PC-9 (cell line): ENCODE data around the gene PHPT1. TPM values are rescaled to one million over a fixed set of nuclear protein-coding genes. Genes with fewer than 3 reads are reported as not detected.

Experiments used
- BruUV-seq: library from RNA; stranded (reverse); fragments of 400-500 nt; replicated peaks from 2 replicates; lab custom pipeline; 2021; lab: Mats Ljungman, UMichigan
- CTCF ChIA-PET: fragments of 300-600 bp; sonication (Branson Sonifier 250); formaldehyde crosslinking; loops from one replicate; lab custom pipeline; 2022; ENCODE audit warnings: antibody characterized with exemption; lab: Charles Lee
- POLR2A ChIA-PET: fragments of 300-600 bp; sonication (Branson Sonifier 250); formaldehyde crosslinking; loops from one replicate; lab custom pipeline; 2022; ENCODE audit warnings: antibody characterized with exemption; ENCODE audit not compliant: unreplicated experiment; lab: Charles Lee
- DNase-seq, 2 experiments: peaks; one replicate each; pipeline versions ENCODE4 v3.0.0 to v3.0.0-alpha.2; 2015 to 2022; ENCODE audit warnings: mixed read lengths in 1 of 2
- H2AFZ ChIP-seq: fragments of 200-600 bp; sonication (generic); 2 replicates; pipeline ENCODE4 v1.8.1; 2017; ENCODE audit warnings: antibody characterized with exemption
- H3F3A ChIP-seq: fragments of 200-600 bp; sonication (generic); 2 replicates; pipeline ENCODE4 v1.8.1; 2017; ENCODE audit warnings: antibody characterized with exemption, mild to moderate bottlenecking, low read depth; ENCODE audit not compliant: insufficient read depth
- H3K27ac ChIP-seq: fragments of 200-600 bp; sonication (generic); 2 replicates; pipeline ENCODE4 v1.6.1; 2016; ENCODE audit warnings: mixed run types
- H3K27me3 ChIP-seq: fragments of 200-600 bp; sonication (generic); 2 replicates; pipeline ENCODE4 v1.6.1; 2016; ENCODE audit warnings: low read depth, mixed run types; ENCODE audit not compliant: insufficient read depth
- H3K36me3 ChIP-seq: fragments of 200-600 bp; sonication (generic); 2 replicates; pipeline ENCODE4 v1.6.1; 2016; ENCODE audit warnings: low read depth, mixed run types
- H3K4me1 ChIP-seq: fragments of 200-600 bp; sonication (generic); replicated peaks from 2 replicates; pipeline ENCODE4 v1.6.1; 2016; ENCODE audit warnings: mixed run types; ENCODE audit not compliant: insufficient read depth
- H3K4me2 ChIP-seq: fragments of 200-600 bp; sonication (generic); 2 replicates; pipeline ENCODE4 v1.6.1; 2017; ENCODE audit warnings: mixed run types
- H3K4me3 ChIP-seq: fragments of 200-600 bp; sonication (generic); 2 replicates; pipeline ENCODE4 v1.6.1; 2016; ENCODE audit warnings: mixed run types
- H3K79me2 ChIP-seq: fragments of 200-600 bp; sonication (generic); 2 replicates; pipeline ENCODE4 v1.6.1; 2017; ENCODE audit warnings: low read depth, mixed run types
- H3K9me2 ChIP-seq: fragments of 200-600 bp; sonication (generic); 2 replicates; pipeline ENCODE4 v1.8.1; 2017; ENCODE audit warnings: mild to moderate bottlenecking; ENCODE audit not compliant: insufficient read depth
- H3K9me3 ChIP-seq: fragments of 200-600 bp; sonication (generic); 2 replicates; pipeline ENCODE4 v1.8.1; 2016; ENCODE audit warnings: low read depth; ENCODE audit not compliant: insufficient read depth
- H4K20me1 ChIP-seq: fragments of 200-600 bp; sonication (generic); 2 replicates; pipeline ENCODE4 v1.8.1; 2017; ENCODE audit not compliant: insufficient read depth
- CTCF ChIP-seq: fragments of 200-600 bp; sonication (generic); conservative IDR thresholded peaks from 2 replicates; pipeline ENCODE4 v1.6.1; 2017; ENCODE audit warnings: mixed run types, antibody characterized with exemption, mild to moderate bottlenecking, moderate library complexity
- EZH2 ChIP-seq: fragments of 200-600 bp; sonication (generic); IDR thresholded peaks from 2 replicates; pipeline ENCODE4 v1.8.0; 2017; ENCODE audit warnings: antibody characterized with exemption, low read depth
- intact Hi-C: fragments of 100-400 bp; cut with micrococcal nuclease; formaldehyde crosslinking; loops from one replicate; pipeline ENCODE4 v1.10.0; 2022; ENCODE audit not compliant: unreplicated experiment
- total RNA-seq: library from RNA; stranded (reverse); gene quantifications from 2 replicates; pipeline ENCODE4 v1.2.3, GENCODE V29; 2021

PHPT1 gene
- total RNA-seq, 1 experiment from 2014 or later = 112 TPM

- H3K36me3 ChIP-seq = no peaks in the 10 kb centered on the region
- H3K9me2 ChIP-seq = no peaks in the 10 kb centered on the region
- peaks cover 30% of the 10 kb centered on the region; the same call in 1 of the 2 replicates for H4K20me1 ChIP-seq
- CTCF ChIA-PET = no interaction called here
- no peaks in the 10 kb centered on the region for H3K27me3 ChIP-seq
- no TSS peak for BruUV-seq
- H3F3A ChIP-seq = peaks cover 11% of the 10 kb centered on the region; the same call in 1 of the 2 replicates
- no peak overlapping the region for H3K4me2 ChIP-seq
- peak in 1 of 2 experiments; percentile 21 for DNase-seq
- TF ChIP-seq EZH2 (no peak), CTCF (no peak)
- POLR2A ChIA-PET = no interaction called here
- no peak overlapping the region for H3K4me3 ChIP-seq
- H3K4me1 ChIP-seq = no peaks in the 10 kb centered on the region
- H3K27ac ChIP-seq = no peak overlapping the region
- H3K9me3 ChIP-seq = no peaks in the 10 kb centered on the region
- H3K79me2 ChIP-seq = no peaks in the 10 kb centered on the region
- no peak overlapping the region for H2AFZ ChIP-seq
- intact Hi-C loops = no loop called here
Observed at GRCh38 chr9:136856079-136856476, 6.9 kb downstream of the PHPT1 start.

GRCh38 chr9:136856541-136857141 lies 7.4 kb downstream of the PHPT1 start:
- no TSS peak for BruUV-seq
- POLR2A ChIA-PET = no interaction called here

GRCh38 chr9:136857166-136857565 lies 8.0 kb downstream of the PHPT1 start:
- peaks cover 23% of the 10 kb centered on the region; the same call in 1 of the 2 replicates for H4K20me1 ChIP-seq
- no peaks in the 10 kb centered on the region for H3K4me1 ChIP-seq
- no peaks in the 10 kb centered on the region for H3K79me2 ChIP-seq
- no TSS peak for BruUV-seq
- no peaks in the 10 kb centered on the region for H3K27me3 ChIP-seq
- H3K9me3 ChIP-seq = no peaks in the 10 kb centered on the region
- H3F3A ChIP-seq = peaks cover 9% of the 10 kb centered on the region; the same call in 1 of the 2 replicates
- POLR2A ChIA-PET = no interaction called here
- TF ChIP-seq EZH2 = no peak
- no peak for TF ChIP-seq CTCF
- 0 out of 2 replicates have a peak, but pooled peaks cover 6% of the 10 kb centered on the region for H3K36me3 ChIP-seq
- no peak overlapping the region for H3K4me2 ChIP-seq
- H2AFZ ChIP-seq = no peak overlapping the region
- CTCF ChIA-PET = no interaction called here
- DNase-seq = peak; percentile 7 to 22
- intact Hi-C loops = no loop called here
- no peak overlapping the region for H3K4me3 ChIP-seq
- no peaks in the 10 kb centered on the region for H3K9me2 ChIP-seq
- H3K27ac ChIP-seq = no peak overlapping the region

More at GRCh38 chr9:136856541-136857141, 7.4 kb downstream of the PHPT1 start:
- H3K36me3 ChIP-seq = 0 out of 2 replicates have a peak, but pooled peaks cover 1% of the 10 kb centered on the region
- DNase-seq = peak in 1 of 2 experiments; percentile 31
- no peaks in the 10 kb centered on the region for H3K9me2 ChIP-seq
- no peaks in the 10 kb centered on the region for H3K4me1 ChIP-seq
- CTCF ChIA-PET = no interaction called here
- H3K27ac ChIP-seq = no peak overlapping the region
- H3K4me3 ChIP-seq = no peak overlapping the region
- no peaks in the 10 kb centered on the region for H3K27me3 ChIP-seq
- intact Hi-C loops = no loop called here
- H2AFZ ChIP-seq = no peak overlapping the region
- H4K20me1 ChIP-seq = peaks cover 25% of the 10 kb centered on the region; the same call in 1 of the 2 replicates
- TF ChIP-seq CTCF = no peak
- H3K79me2 ChIP-seq = no peaks in the 10 kb centered on the region
- H3K9me3 ChIP-seq = no peaks in the 10 kb centered on the region
- no peak overlapping the region for H3K4me2 ChIP-seq
- peaks cover 7% of the 10 kb centered on the region; the same call in 1 of the 2 replicates for H3F3A ChIP-seq
